NCI-H1436 treated with DMSO at 0.1 percent for 48 hours (cell line): ENCODE measurements around the gene DDB1.
"Not testable (repeated sequence)": the region's sequence is repeated elsewhere in the genome, so short reads cannot be mapped to it uniquely, and the experiment has no call there.

ENCODE experiments used
- DNase-seq: peaks from one replicate; lab custom pipeline; 2025; lab: John Stamatoyannopoulos, UW

The DDB1 gene

DNA sequence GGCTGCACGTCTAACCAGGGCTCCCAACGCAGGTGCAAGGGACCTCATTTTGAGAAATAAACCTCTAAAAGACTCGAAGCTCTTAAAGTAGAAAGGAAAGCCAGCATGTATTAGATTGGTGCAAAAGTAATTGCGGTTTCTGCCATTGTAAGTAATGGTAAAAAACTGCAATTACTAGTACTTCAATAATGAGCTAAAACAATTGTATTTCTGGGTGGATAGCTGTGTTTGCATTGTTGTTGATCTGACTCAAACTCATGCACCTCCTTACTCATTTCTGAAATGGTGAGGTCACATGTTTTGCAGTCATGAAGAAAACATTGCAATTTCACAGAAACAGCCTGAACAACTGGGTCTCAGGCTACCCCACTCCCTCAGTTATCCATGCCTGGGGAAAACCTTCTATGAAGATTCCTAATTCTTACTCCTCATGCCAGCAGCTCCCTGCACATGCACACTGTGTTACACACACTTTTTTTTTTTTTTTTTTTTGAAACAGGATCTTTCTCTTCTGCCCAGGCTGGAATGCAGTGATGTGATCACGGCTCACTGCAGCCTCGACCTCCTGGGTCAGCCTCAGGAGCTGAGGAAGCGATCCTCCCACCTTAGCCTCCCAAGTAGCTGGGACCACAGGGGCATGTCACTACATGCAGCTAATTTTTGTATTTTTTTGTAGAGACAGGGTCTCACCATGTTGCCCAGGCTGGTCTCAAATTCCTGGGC is 62.4 kb downstream of the DDB1 start:
- no peak for DNase-seq

DNA sequence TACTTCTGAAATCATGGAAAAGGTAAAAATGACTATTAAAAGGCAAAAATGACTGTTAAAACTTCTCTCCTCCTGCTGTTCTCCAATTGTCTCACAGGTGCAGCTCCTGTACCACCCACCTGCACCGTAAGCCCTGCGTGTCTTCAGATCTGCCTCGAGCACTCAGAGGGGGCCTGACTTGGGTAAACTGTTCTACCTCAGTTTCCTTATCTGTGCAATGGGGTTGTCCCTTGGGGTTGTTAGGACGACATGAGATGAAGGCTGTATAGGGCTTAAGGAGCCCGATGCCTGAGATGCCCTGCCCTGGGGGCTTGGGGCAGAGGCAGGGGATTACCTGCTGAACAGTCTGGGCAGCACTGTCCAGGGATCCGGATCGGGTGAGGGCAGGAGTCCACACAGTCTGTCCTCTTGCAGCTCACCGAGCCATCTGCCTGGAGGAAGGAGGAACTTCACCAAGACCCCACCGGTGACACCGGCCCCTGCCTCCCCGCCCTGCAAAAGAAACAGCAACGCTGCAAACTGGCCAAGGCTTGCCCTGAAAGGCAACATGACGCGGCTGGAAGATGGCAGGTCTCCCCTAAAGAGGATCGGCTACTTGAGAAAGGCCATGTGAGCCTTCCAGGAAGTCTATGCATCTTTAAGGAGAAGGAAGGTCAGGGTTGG is 64.2 kb downstream of the DDB1 start:
- no peak for DNase-seq

DNA sequence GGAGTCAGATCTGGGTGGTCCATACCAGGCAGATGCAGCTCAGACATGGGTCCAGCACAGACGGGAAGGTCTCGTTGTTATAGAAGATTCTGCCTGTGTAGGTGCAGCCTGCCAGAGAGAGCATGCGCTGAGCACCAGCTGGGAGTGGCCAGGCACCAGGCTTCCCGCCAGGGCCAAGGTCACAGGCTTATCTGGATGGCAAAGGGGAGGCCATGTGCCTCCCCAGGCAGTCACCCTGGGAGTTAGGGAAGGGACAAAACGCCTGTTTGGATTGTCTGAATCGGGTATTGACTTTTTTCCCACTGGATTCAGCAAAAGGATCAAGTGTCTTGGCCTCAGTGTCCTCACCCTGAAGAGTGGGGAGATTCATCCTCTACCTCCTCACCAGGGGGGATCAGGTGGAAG is 65.5 kb downstream of the DDB1 start:
- no peak for DNase-seq

DNA sequence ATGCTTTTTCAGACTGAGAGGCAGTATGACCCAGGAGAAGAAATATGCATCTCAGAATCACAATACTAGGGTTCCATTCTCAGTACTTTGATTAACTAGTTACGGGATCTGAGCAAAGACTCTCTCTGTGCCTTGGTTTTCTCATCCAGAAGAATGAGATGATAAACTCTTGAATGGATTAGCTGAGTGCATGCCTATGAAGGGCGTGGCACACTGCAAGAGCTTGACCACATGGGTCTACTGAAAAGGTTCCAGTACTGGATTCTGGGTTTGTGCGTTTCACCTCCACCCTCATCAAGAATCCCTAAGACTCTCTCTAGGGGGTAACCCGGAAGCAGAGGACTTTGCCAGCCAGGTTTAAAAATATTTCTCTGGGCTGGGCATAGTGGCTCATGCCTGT is 66.3 kb downstream of the DDB1 start:
- DNase-seq, result no peak

DNA sequence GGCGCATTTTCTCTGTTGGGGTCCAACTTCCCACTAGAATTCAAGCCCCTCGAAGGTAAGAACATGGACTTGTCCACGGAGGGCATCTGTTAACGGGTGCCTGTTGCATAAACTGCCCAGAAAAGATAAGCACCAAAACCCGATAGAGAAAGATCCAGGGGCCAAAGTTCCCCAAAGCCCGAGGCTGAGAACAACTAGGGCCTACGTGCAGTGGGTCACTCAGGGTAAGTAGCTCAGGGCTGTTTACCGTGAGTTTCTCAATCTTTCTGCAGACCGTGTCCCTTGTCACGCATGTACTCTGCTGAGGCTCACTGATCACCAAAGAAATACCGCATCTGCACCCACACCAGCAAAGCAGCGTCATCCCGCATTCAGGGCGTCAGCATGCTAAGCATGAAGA is 67.5 kb downstream of the DDB1 start:
- DNase-seq, result no peak

DNA sequence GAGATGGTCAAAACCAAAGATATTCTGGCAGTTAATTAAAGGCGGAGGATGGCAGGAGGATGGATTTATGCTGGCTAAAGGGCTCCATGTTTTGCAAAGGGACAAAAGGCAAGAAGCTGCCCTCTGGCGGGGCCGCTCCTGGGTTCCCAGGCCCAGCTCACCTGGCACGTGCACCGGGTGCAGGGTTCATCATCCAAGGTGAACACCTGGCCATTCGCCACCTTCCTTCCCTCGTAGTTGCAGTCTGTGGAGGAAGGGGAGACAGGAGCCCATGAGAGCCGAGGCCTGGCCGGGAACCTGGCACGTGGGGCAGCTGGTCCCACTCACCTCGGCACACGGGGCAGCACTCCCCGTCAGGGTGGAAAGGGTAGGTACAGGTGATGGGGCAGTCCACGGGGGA is 68.1 kb downstream of the DDB1 start:
- no peak for DNase-seq

DNA sequence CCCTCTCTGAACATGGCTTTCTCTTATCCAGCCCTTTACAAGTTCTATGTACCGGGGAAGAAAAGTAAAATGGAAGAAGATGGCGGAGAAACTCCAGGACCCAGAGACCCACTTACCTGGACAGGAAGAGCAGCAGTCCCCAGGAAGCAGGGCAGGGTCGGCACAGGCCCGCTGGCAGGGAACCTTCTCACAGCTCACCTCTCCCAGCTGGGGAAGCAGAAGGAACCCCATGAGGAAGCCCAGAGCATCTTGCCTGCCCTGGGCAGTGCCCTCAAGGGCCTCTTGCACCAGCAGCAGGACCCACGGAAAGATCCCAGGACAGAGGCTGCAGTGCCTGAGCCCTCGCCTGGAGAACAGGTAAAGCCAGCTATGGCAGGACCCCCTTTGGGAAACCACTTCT is 68.5 kb downstream of the DDB1 start:
- DNase-seq, result no peak

DNA sequence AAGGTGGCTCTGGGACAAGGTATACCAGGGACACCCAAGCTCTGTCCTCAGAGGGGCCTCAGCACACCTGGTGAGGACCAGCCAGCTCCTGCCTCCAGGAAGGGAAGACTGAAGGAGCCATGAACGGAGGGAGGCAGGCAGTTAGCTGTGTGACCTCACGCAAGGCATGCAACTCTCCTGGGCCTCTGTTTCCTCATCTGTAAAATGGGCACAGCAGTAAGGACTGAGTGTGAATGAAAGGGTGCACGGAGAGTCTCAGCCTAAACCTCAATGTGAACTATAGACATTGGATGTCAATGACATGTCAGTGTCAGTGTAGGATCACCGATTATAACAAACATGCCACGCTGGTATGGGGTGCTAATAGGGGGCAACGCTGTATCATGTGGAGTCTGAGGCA is 73.5 kb downstream of the DDB1 start:
- no peak for DNase-seq

DNA sequence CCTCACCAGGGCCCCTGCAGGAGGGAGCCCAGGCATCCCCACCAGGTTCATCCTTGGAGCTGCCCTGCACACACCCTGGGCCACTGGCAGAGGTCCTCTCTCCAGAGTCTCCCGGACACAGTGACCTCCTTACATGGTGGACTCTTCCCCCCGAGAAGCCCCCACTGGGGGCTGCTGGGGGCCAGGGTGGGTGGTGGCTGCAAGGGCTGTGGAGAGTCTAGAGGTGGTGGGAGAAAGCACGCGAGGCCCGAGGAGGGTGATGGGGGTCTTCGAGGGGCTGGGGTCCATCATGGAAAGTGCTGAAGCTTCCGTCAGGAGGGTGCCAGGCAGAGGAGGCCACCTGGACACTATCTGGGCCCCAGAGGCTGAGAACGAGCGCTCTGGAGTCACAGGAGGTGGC is 74.4 kb downstream of the DDB1 start:
- no peak for DNase-seq

DNA sequence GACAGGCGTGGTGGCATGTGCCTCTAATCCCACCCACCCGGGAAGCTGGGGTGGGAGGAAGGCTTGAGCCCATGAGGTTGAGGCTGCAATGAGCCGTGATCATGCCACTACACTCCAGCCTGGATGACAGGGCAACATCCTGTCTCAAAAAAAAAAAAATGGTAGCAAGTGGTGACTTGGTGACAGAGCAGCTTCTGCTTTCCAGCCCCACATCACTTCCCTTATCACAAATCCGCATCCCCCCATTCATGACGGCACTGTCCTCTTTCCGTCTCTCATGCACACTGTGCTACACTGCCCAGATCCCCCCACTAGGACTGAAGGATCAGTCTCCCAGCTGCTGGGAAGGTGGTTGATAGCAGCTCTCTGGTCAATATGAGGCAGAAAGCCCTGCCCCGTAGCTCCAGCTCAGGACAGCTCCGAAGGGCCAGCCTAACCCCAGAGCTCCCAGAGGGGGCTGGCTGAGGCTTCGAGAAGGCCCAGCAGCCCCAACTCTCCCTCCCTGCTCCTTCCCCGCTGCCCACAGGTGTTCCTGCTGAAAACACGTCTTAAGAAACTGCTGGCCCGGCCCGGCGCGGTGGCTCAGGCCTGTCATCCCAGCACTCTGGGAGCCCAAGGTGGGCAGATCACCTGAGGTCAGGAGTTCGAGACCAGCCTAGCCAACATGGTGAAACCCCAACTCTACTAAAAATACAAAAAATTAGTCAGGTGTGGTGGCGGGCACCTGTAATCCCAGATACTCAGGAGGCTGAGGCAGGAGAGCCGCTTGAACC is 76.0 kb downstream of the DDB1 start:
- no peak for DNase-seq

DNA sequence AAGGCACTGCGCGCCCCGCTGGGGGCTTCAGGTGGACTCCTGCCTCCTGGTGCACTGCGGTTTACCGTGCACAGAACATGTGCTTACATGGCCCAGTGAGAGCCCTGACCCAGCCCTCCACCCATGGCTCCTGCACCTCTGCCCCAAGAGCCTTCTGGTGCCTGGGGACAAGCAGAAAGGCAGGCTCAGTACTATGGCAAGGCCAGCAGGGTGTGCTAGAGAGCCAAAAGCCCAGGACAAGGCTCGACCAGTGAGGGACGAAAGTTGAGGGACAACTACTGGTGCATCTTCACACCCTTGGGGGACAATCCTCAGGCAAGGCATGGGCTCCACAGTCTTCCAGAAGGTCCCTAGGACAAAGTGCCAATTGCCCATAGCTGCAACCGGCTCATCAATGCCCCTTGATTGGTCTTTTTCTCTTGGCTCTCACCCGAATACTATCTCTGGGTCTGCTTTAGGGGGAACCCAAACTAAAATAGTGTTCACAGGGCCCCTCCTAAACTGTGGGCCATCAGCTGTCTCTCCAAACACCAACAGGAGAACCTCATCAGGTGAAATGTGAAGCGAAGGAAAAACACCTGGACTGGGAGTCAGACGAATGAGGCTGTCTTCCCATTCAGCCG is 78.4 kb downstream of the DDB1 start:
- DNase-seq, result no peak

DNA sequence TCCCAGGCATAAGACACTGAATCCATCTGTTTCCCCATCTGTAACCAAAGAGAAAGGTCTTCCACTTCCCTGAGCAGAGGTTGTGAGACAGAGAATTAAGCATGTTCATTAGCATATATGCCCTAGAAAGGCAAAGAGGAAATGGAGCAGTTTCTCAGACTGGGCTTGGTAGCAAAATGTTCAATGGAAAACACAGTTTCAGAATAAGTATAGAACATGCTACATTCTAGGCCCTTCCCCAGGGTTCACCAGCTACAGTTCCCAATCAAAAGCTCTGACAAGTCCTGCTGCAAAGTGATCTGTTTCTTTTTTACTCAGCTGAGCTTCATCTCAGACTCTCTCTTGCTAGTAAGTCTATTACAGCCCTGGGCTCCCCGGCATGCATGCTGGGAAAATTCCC is 80.6 kb downstream of the DDB1 start:
- DNase-seq, result not testable (repeated sequence)

DNA sequence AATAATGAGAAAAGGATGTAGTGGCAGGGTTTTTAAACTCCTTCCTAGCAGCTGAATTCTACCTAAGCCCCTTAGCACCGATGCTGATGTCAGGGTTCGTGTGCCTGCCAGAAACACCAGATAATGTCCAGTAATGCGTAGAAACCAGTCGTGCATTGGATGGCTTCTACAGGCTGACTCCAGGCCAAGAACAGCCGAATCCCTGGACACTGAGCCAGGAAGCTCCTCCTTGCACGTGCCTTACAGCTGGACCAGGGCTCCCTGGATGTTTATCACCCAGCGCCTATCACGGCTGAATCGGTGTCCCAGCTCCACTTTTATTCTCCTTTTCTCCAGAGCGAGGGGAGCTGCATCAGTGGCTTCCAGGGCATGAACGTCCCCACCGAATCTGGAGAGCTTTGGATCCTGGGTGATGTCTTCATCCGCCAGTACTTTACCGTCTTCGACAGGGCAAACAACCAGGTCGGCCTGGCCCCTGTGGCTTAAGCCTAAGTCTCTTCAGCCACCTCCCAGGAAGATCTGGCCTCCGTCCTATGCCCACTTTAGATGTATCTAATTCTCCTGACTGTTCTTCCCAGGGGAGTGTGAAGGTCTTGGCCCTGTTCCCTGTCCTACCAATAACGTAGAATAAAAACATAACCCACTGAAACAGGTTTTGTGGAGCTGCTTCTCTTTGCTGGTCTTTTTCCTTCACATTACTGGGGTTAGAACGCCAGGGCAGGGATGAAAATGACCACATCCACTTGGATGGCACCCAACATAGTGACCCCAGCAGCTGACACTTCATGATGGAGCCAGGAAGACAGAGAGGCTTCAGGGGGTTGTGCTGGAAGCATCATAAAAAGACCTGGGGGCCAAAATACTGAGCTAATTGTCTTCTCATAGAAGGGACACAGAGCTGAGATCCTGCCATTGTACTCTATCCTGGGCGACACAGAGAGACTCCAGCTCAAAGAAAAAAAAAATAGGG is 81.8 kb downstream of the DDB1 start:
- not testable (repeated sequence) for DNase-seq
